Measurements from ENCODE around the gene H6PD.
A peak's percentile ranks its signal among the peaks of the same experiment; 100 is the strongest.

H6PD gene, protein sequence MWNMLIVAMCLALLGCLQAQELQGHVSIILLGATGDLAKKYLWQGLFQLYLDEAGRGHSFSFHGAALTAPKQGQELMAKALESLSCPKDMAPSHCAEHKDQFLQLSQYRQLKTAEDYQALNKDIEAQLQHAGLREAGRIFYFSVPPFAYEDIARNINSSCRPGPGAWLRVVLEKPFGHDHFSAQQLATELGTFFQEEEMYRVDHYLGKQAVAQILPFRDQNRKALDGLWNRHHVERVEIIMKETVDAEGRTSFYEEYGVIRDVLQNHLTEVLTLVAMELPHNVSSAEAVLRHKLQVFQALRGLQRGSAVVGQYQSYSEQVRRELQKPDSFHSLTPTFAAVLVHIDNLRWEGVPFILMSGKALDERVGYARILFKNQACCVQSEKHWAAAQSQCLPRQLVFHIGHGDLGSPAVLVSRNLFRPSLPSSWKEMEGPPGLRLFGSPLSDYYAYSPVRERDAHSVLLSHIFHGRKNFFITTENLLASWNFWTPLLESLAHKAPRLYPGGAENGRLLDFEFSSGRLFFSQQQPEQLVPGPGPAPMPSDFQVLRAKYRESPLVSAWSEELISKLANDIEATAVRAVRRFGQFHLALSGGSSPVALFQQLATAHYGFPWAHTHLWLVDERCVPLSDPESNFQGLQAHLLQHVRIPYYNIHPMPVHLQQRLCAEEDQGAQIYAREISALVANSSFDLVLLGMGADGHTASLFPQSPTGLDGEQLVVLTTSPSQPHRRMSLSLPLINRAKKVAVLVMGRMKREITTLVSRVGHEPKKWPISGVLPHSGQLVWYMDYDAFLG

GRCh38 chr1:9234223-9235095 lies at the start of gene H6PD:
TSS of gene H6PD (plus strand) at chr1:9234774. CDS start at chr1:9244935, 10,161 bp downstream.
- peak within 1 kb of the TSS; percentile 89 for H3K27ac ChIP-seq (ENCODE audit: low read depth, low read length)
- H3K4me3 ChIP-seq (ENCODE audit: low read depth in 1 of 2, low read length in 2 of 2) = peak within 1 kb of the TSS; percentile 84 to 91
- no peaks in the 10 kb centered on the region for H3K9me3 ChIP-seq (ENCODE audit: control insufficient read depth in 1 of 2, low read length in 2 of 2)
- peak within 1 kb of the TSS; percentile 88 to 97 for H3K9ac ChIP-seq (ENCODE audit: low read depth in 1 of 2, low read length in 2 of 2)
- H3K36me3 ChIP-seq (ENCODE audit: control insufficient read depth in 1 of 2, insufficient read depth in 2 of 2, low read length in 2 of 2) = no peaks in the 10 kb centered on the region
- no peaks in the 10 kb centered on the region for H3K27me3 ChIP-seq (ENCODE audit: control insufficient read depth in 1 of 2, insufficient read depth in 2 of 2, low read length in 2 of 2)
- peaks cover 26 to 33% of the 10 kb centered on the region in 2 donors for H3K4me1 ChIP-seq (ENCODE audit: control insufficient read depth in 1 of 2, insufficient read depth in 2 of 2, low read length in 2 of 2)

DNA sequence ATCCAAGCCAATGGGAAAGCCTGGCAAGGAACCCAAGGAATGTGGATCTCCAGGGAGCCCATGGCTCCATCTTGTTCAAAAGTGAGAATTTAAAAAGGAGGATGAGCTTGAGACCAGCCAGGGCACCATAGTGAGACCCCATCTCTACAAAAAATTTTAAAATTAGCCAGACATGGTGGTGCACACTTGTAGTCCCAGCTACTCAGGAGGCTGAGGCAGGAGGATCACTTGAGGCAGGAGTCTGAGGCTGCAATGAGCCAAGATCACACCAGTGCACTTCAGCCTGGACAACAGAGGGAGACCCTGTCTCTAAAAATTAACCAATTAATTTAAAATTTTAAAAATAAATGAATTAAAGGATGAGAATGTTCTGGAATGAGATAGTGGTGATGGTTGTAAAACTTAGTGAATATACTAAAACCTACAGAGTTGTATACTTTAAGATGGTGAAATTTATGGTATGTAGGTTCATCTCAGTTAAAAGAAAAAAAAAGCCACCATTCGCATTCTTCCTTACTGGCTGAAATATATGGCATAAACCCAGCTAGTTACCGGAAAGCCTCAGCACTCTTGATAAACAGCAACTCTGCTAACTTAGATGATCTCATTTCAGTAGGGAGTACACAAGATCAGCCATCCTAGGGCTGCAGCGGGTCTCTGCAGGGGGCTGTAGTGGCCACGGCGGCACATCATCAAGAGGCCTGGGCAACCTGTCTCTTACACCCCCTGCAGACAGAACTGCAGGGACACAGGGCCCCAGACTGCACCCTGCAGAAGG lies 48.3 kb upstream of the H6PD start:
- Histone ChIP-seq H3K9me3 (ENCODE audit: control insufficient read depth in 1 of 2, low read length in 2 of 2) (no peaks in the 10 kb centered on the region), H3K36me3 (ENCODE audit: control insufficient read depth in 1 of 2, insufficient read depth in 2 of 2, low read length in 2 of 2) (no peaks in the 10 kb centered on the region), H3K4me3 (ENCODE audit: low read depth in 1 of 2, low read length in 2 of 2) (no peak overlapping the region), H3K27ac (ENCODE audit: low read depth, low read length) (no peak overlapping the region), H3K9ac (ENCODE audit: low read depth in 1 of 2, low read length in 2 of 2) (no peak overlapping the region), H3K27me3 (ENCODE audit: control insufficient read depth in 1 of 2, insufficient read depth in 2 of 2, low read length in 2 of 2) (no peaks in the 10 kb centered on the region), H3K4me1 (ENCODE audit: control insufficient read depth in 1 of 2, insufficient read depth in 2 of 2, low read length in 2 of 2) (peaks cover 5 to 9% of the 10 kb centered on the region in 2 donors)

DNA sequence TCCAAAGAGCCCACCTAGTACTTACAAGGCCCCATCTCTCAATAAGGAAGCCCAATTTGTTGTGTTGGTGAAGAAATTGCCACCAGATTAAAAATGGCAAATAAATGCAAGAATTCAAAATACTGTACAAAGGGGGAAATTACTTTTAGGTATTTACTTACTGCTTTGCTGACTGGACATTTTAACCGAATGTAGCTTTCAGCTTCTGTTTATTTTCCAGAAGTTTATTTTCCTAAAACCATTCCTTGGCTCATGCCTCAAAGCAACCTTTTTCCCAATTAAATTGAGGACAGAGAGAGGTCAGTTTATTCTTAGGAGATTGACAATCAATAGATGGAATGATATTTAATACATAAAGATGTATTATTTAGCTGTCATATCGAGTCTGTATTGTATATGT lies 47.6 kb upstream of the H6PD start:
- no peak overlapping the region for H3K9ac ChIP-seq (ENCODE audit: low read depth in 1 of 2, low read length in 2 of 2)
- H3K4me3 ChIP-seq (ENCODE audit: low read depth in 1 of 2, low read length in 2 of 2) = no peak overlapping the region
- no peaks in the 10 kb centered on the region for H3K36me3 ChIP-seq (ENCODE audit: control insufficient read depth in 1 of 2, insufficient read depth in 2 of 2, low read length in 2 of 2)
- no peaks in the 10 kb centered on the region for H3K9me3 ChIP-seq (ENCODE audit: control insufficient read depth in 1 of 2, low read length in 2 of 2)
- peaks cover 0 to 5% of the 10 kb centered on the region in 2 donors for H3K4me1 ChIP-seq (ENCODE audit: control insufficient read depth in 1 of 2, insufficient read depth in 2 of 2, low read length in 2 of 2)
- H3K27ac ChIP-seq (ENCODE audit: low read depth, low read length) = no peak overlapping the region
- no peaks in the 10 kb centered on the region for H3K27me3 ChIP-seq (ENCODE audit: control insufficient read depth in 1 of 2, insufficient read depth in 2 of 2, low read length in 2 of 2)

GRCh38 chr1:9190234-9190633 lies 44.3 kb upstream of the H6PD start:
- no peak overlapping the region for H3K9ac ChIP-seq (ENCODE audit: low read depth in 1 of 2, low read length in 2 of 2)
- H3K4me1 ChIP-seq (ENCODE audit: control insufficient read depth in 1 of 2, insufficient read depth in 2 of 2, low read length in 2 of 2) = no peaks in the 10 kb centered on the region
- H3K36me3 ChIP-seq (ENCODE audit: control insufficient read depth in 1 of 2, insufficient read depth in 2 of 2, low read length in 2 of 2) = no peaks in the 10 kb centered on the region
- H3K27me3 ChIP-seq (ENCODE audit: control insufficient read depth in 1 of 2, insufficient read depth in 2 of 2, low read length in 2 of 2) = no peaks in the 10 kb centered on the region
- no peaks in the 10 kb centered on the region for H3K9me3 ChIP-seq (ENCODE audit: control insufficient read depth in 1 of 2, low read length in 2 of 2)
- H3K4me3 ChIP-seq (ENCODE audit: low read depth in 1 of 2, low read length in 2 of 2) = no peak overlapping the region
- H3K27ac ChIP-seq (ENCODE audit: low read depth, low read length) = no peak overlapping the region

DNA sequence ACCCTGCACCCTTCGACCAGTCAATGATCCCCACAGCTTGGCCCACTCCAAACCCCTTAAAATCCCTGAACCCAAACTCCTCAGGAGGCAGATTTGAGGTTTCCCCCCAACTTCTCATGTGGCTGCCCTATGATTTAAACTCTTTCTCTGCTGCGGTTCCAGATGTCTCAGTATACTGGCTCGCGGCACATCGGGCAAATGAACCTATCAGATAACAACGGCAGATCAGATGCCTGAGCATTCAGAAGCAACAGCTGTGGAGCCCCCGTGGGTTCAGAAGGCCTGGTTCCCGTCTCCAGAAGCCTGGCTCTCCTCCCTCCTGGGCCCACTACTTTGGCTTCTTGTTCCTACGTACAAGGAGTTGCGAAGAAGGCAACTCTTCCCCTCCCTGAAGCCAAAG lies 43.3 kb upstream of the H6PD start:
- Histone ChIP-seq H3K9ac (ENCODE audit: low read depth in 1 of 2, low read length in 2 of 2) (no peak overlapping the region), H3K4me3 (ENCODE audit: low read depth in 1 of 2, low read length in 2 of 2) (no peak overlapping the region), H3K27me3 (ENCODE audit: control insufficient read depth in 1 of 2, insufficient read depth in 2 of 2, low read length in 2 of 2) (no peaks in the 10 kb centered on the region), H3K27ac (ENCODE audit: low read depth, low read length) (no peak overlapping the region), H3K36me3 (ENCODE audit: control insufficient read depth in 1 of 2, insufficient read depth in 2 of 2, low read length in 2 of 2) (no peaks in the 10 kb centered on the region), H3K9me3 (ENCODE audit: control insufficient read depth in 1 of 2, low read length in 2 of 2) (no peaks in the 10 kb centered on the region), H3K4me1 (ENCODE audit: control insufficient read depth in 1 of 2, insufficient read depth in 2 of 2, low read length in 2 of 2) (peaks cover 0 to 2% of the 10 kb centered on the region in 2 donors)

DNA sequence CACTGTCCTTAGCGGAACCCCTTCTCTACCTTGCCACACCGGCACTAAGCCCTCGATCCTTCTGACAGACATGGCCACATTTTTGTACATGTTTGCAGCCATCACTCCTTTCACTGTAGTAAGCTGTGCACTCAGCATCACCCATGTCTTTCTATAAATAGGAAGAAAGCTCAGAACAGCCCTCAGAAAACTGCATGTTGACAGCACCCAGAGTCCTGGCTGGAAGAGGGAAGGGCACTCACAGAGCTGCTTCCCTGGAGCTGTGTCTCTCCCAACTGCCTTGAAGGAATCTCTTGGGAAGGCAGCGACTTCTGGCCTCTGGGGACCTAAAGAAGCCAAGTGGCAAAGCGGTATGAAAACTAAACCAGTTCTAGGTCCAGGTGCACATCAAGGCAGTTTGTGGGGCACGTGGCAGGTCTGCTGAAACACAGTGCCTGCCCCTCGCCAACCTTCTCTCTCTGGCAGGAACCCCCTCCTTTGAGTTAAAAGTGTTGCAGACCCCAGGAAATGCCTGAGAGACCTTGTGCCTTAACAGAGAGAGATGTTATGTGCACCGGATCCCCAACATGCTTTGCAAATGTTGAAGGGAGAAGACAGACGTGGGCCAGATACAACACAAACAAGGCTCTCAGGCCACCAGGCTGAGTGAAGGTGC lies 41.9 kb upstream of the H6PD start:
- Histone ChIP-seq H3K9ac (ENCODE audit: low read depth in 1 of 2, low read length in 2 of 2) (peak overlapping the region in 1 of 2 donors; percentile 12), H3K9me3 (ENCODE audit: control insufficient read depth in 1 of 2, low read length in 2 of 2) (no peaks in the 10 kb centered on the region), H3K27ac (ENCODE audit: low read depth, low read length) (no peak overlapping the region)

GRCh38 chr1:9193233-9193625 lies 41.3 kb upstream of the H6PD start:
- Histone ChIP-seq H3K9me3 (ENCODE audit: control insufficient read depth in 1 of 2, low read length in 2 of 2) (no peaks in the 10 kb centered on the region), H3K4me1 (ENCODE audit: control insufficient read depth in 1 of 2, insufficient read depth in 2 of 2, low read length in 2 of 2) (peaks cover 0 to 9% of the 10 kb centered on the region in 2 donors), H3K9ac (ENCODE audit: low read depth in 1 of 2, low read length in 2 of 2) (peak overlapping the region in 1 of 2 donors; percentile 12), H3K36me3 (ENCODE audit: control insufficient read depth in 1 of 2, insufficient read depth in 2 of 2, low read length in 2 of 2) (no peaks in the 10 kb centered on the region), H3K4me3 (ENCODE audit: low read depth in 1 of 2, low read length in 2 of 2) (no peak overlapping the region), H3K27ac (ENCODE audit: low read depth, low read length) (no peak overlapping the region), H3K27me3 (ENCODE audit: control insufficient read depth in 1 of 2, insufficient read depth in 2 of 2, low read length in 2 of 2) (peaks cover 8 to 14% of the 10 kb centered on the region in 2 donors)

More for the DNA sequence above, 41.9 kb upstream of the H6PD start:
- Histone ChIP-seq H3K27me3 (ENCODE audit: control insufficient read depth in 1 of 2, insufficient read depth in 2 of 2, low read length in 2 of 2) (peaks cover 3 to 9% of the 10 kb centered on the region in 2 donors), H3K4me1 (ENCODE audit: control insufficient read depth in 1 of 2, insufficient read depth in 2 of 2, low read length in 2 of 2) (peaks cover 0 to 9% of the 10 kb centered on the region in 2 donors), H3K4me3 (ENCODE audit: low read depth in 1 of 2, low read length in 2 of 2) (no peak overlapping the region), H3K36me3 (ENCODE audit: control insufficient read depth in 1 of 2, insufficient read depth in 2 of 2, low read length in 2 of 2) (no peaks in the 10 kb centered on the region)

DNA sequence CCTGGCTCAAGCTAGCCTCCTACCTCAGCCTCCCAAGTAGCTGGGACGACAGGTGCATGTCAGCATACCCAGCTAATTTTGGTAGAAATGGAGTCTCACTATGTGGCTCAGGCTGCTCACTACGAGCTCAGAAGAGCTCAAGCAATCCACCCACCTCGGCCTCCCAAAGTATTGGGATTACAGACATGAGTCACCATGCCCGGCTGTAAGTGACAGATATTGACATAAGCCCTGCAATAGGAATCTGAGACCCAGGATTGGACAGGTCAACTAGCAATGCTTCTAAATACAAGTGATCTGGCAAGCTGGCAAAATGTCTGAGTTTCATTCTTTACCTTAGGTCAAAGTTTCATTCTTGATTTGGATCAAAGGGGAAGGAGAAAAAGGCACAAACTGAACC lies 40.5 kb upstream of the H6PD start:
- H3K9ac ChIP-seq (ENCODE audit: low read depth in 1 of 2, low read length in 2 of 2) = no peak overlapping the region
- H3K9me3 ChIP-seq (ENCODE audit: control insufficient read depth in 1 of 2, low read length in 2 of 2) = no peaks in the 10 kb centered on the region
- H3K36me3 ChIP-seq (ENCODE audit: control insufficient read depth in 1 of 2, insufficient read depth in 2 of 2, low read length in 2 of 2) = no peaks in the 10 kb centered on the region
- no peak overlapping the region for H3K27ac ChIP-seq (ENCODE audit: low read depth, low read length)
- H3K27me3 ChIP-seq (ENCODE audit: control insufficient read depth in 1 of 2, insufficient read depth in 2 of 2, low read length in 2 of 2) = peaks cover 13 to 19% of the 10 kb centered on the region in 2 donors
- H3K4me3 ChIP-seq (ENCODE audit: low read depth in 1 of 2, low read length in 2 of 2) = no peak overlapping the region
- peaks cover 3 to 9% of the 10 kb centered on the region in 2 donors for H3K4me1 ChIP-seq (ENCODE audit: control insufficient read depth in 1 of 2, insufficient read depth in 2 of 2, low read length in 2 of 2)

DNA sequence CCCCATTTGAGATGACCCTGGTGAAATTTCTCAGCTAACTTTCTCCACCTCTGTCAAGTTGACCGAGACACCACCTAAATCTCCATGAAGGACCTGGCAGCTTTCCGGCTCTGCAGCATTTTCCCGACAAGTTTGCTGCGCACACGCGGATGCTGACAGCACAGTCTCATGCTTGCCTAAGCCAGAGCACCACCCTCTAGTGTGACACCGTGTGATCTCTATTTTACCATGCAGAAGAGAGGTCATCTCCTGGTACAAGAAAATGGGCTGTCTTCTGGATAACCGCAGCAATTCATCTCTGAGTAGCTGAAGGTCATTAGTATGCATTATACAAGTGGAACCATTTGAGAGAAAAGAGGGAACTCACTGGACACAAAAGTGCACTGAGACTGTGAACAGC lies 38.9 kb upstream of the H6PD start:
- Histone ChIP-seq H3K27ac (ENCODE audit: low read depth, low read length) (no peak overlapping the region), H3K27me3 (ENCODE audit: control insufficient read depth in 1 of 2, insufficient read depth in 2 of 2, low read length in 2 of 2) (peaks cover 29 to 35% of the 10 kb centered on the region in 2 donors), H3K4me1 (ENCODE audit: control insufficient read depth in 1 of 2, insufficient read depth in 2 of 2, low read length in 2 of 2) (peaks cover 3 to 9% of the 10 kb centered on the region in 2 donors), H3K36me3 (ENCODE audit: control insufficient read depth in 1 of 2, insufficient read depth in 2 of 2, low read length in 2 of 2) (no peaks in the 10 kb centered on the region), H3K9me3 (ENCODE audit: control insufficient read depth in 1 of 2, low read length in 2 of 2) (no peaks in the 10 kb centered on the region), H3K4me3 (ENCODE audit: low read depth in 1 of 2, low read length in 2 of 2) (no peak overlapping the region), H3K9ac (ENCODE audit: low read depth in 1 of 2, low read length in 2 of 2) (no peak overlapping the region)
